ENCODE data around the gene HDAC4.

The HDAC4 gene

GRCh38 chr2:239295377-239296019 lies 105.3 kb downstream of the HDAC4 start:
- no peak for DNase-seq (ENCODE audit: low read depth)
- H3K4me3 ChIP-seq (ENCODE audit: low read depth, low read length): no peak overlapping the region
- no peak for TF ChIP-seq CTCF (IDR thresholded peaks at IDR 0.05; ENCODE audit: insufficient read depth, low read depth, low read length, missing control alignments)

- no peak for TF ChIP-seq CTCF (IDR thresholded peaks at IDR 0.05; ENCODE audit: insufficient read depth, low read depth, low read length, missing control alignments)
- H3K4me3 ChIP-seq (ENCODE audit: low read depth, low read length): no peak overlapping the region
- DNase-seq (ENCODE audit: low read depth): no peak
Measured at GRCh38 chr2:239294571-239295054, 106.2 kb downstream of the HDAC4 start.

- DNase-seq (ENCODE audit: low read depth): peak; percentile 61
- no peak overlapping the region for H3K4me3 ChIP-seq (ENCODE audit: low read depth, low read length)
- TF ChIP-seq CTCF (IDR thresholded peaks at IDR 0.05; ENCODE audit: insufficient read depth, low read depth, low read length, missing control alignments): no peak
Measured at GRCh38 chr2:239293775-239294430, 106.9 kb downstream of the HDAC4 start.

GRCh38 chr2:239292959-239293774 lies 107.7 kb downstream of the HDAC4 start:
- no peak for DNase-seq (ENCODE audit: low read depth)
- no peak for TF ChIP-seq CTCF (IDR thresholded peaks at IDR 0.05; ENCODE audit: insufficient read depth, low read depth, low read length, missing control alignments)
- no peak overlapping the region for H3K4me3 ChIP-seq (ENCODE audit: low read depth, low read length)

- no peak for TF ChIP-seq CTCF (IDR thresholded peaks at IDR 0.05; ENCODE audit: insufficient read depth, low read depth, low read length, missing control alignments)
- DNase-seq (ENCODE audit: low read depth): no peak
Measured at GRCh38 chr2:239292531-239292930, 108.3 kb downstream of the HDAC4 start.

GRCh38 chr2:239291475-239292350 lies 109.1 kb downstream of the HDAC4 start:
- DNase-seq (ENCODE audit: low read depth): no peak

More at GRCh38 chr2:239292531-239292930, 108.3 kb downstream of the HDAC4 start:
- no peak overlapping the region for H3K4me3 ChIP-seq (ENCODE audit: low read depth, low read length)

More at GRCh38 chr2:239291475-239292350, 109.1 kb downstream of the HDAC4 start:
- H3K4me3 ChIP-seq (ENCODE audit: low read depth, low read length): no peak overlapping the region
- TF ChIP-seq CTCF (IDR thresholded peaks at IDR 0.05; ENCODE audit: insufficient read depth, low read depth, low read length, missing control alignments): no peak

All from GM12865 (cell line).